Mesodermal cell (in vitro differentiated cells): ENCODE results near the gene C6orf141. TPM values are rescaled to one million over a fixed set of nuclear protein-coding genes. Genes with fewer than 3 reads are reported as not detected.

Source experiments
- H3K27ac ChIP-seq: 2 replicates; pipeline ENCODE4 v1.7.0; 2013; ENCODE audit warnings: mild to moderate bottlenecking, low read depth, low read length, moderate library complexity; ENCODE audit not compliant: severe bottlenecking
- H3K36me3 ChIP-seq: 2 replicates; pipeline ENCODE4 v1.7.1; 2013; ENCODE audit warnings: mild to moderate bottlenecking, low read length, moderate library complexity; ENCODE audit not compliant: control insufficient read depth, insufficient read depth
- H3K4me1 ChIP-seq: one replicate; pipeline ENCODE4 v1.7.1; 2013; ENCODE audit warnings: mild to moderate bottlenecking, low read length; ENCODE audit not compliant: insufficient read depth, control insufficient read depth, poor library complexity, severe bottlenecking
- H3K4me3 ChIP-seq: 2 replicates; pipeline ENCODE4 v1.7.0; 2013; ENCODE audit warnings: low read length, control low read depth, mild to moderate bottlenecking; ENCODE audit not compliant: insufficient read depth, poor library complexity, severe bottlenecking; ENCODE audit errors: extremely low read depth
- H3K9me3 ChIP-seq: 2 replicates; pipeline ENCODE4 v1.7.1; 2013; ENCODE audit warnings: mild to moderate bottlenecking, low read length, moderate library complexity; ENCODE audit not compliant: control insufficient read depth
- WGBS, 2 experiments: methylation state at CpG; one replicate each; pipeline ENCODE4 v1.1.5; 2013; ENCODE audit warnings: missing lambda C conversion rate in 2 of 2; ENCODE audit not compliant: insufficient coverage in 2 of 2; 5-methylcytosine and 5-hydroxymethylcytosine counted together
- polyA plus RNA-seq, 2 experiments: library from polyadenylated mRNA; stranded (reverse); fragments of 50-300 nt; gene quantifications; one replicate each; pipeline ENCODE4 v1.2.3, GENCODE V29; 2013

C6orf141 gene
- 6.4 TPM for polyA plus RNA-seq (2013, experiment 1 of 2)
- polyA plus RNA-seq (2013, experiment 2 of 2): 8.9 TPM

DNA sequence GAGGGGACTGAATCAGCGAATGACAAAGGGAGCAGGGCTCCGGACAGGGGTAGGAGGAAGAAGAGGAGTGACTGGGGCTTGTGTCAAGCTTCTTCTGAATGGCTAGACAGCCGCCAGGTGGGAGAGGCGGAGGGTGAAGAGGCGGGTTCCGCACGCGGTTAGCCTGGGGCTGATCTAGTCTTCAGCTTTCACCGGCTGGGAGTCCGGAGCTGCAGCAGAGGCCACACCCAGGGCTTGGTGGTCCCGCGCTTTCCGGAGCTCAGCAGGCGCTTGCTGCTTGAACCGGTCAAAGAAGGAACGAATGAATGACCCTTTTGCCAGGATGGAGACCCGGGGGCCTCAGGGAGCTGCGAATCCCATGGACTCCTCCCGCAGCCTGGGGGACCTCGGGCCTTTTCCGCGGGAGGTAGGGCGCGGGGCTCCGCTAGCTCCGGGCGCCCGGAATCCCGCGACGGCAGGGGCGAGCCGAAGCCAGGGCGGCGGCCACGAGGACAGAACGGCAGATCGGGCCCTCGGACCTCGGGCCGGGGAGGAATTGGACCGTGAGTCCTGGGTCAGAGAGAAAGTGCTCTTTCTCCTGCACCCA lies at the start of gene C6orf141:
Gene C6orf141, plus strand, starts transcription at position 177 of the 586 bp plus-strand sequence. Its CDS starts 125 bp downstream, at position 302.
- peak within 1 kb of the TSS; percentile 36 for H3K4me3 ChIP-seq
- peaks cover 9% of the 10 kb centered on the region for H3K4me1 ChIP-seq
- WGBS, 2 experiments: 0 to 1% methylated on average over 40 of the region's 42 CpGs
- no peaks in the 10 kb centered on the region for H3K9me3 ChIP-seq
- H3K36me3 ChIP-seq: no peaks in the 10 kb centered on the region
- no peak within 1 kb of the TSS for H3K27ac ChIP-seq

DNA sequence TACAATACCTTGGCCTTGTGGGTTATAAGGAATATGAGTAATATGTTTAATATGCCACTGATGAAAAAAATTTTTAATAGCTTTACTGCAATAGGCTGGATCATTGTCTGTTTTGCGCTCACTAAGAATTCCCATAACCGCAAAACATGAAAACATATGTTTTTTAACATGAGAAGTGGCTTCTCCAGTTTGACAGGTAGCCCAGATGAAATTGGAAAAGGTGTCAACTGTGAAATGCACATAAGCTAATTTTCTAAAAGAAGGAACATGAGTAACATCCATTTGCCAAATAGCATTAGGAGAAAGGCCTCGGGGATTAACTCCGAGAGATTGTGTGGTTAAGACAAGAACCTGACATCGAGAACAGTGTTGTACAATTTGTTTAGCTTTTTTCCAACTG lies 45.8 kb upstream of the C6orf141 start:
- H3K27ac ChIP-seq: no peak overlapping the region
- WGBS, 2 experiments: 87 to 90% methylated on average over 3 to 5 of the region's 5 CpGs

DNA sequence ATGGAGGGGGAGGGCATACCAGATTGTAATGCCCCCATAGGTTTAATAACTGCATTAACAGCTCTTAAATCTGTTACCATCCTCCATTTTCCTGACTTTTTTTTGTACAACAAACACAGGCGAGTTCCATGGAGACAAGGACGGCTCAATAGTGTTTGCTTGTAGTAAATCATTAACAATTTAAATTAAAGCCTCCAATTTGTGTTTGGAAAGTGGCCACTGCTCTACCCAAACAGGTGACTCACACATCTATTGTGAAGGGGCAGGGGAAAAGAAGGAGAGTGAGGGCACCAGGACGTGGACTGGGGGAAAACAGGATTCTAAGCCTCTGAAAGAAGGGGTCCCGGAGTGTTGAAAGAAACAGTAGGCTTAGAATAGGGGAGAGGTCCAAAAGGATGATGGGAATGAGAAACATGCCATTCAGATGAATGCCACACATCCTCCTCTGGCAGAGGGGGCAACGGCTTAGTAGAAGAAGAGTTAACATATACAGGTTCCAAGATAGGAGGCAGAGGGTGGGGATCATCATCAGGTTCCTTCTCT lies 43.8 kb upstream of the C6orf141 start:
- no peaks in the 10 kb centered on the region for H3K36me3 ChIP-seq
- no peaks in the 10 kb centered on the region for H3K9me3 ChIP-seq
- 100% methylated on average over 1 of the region's 5 CpGs for WGBS, 2 experiments
- H3K4me3 ChIP-seq: no peak overlapping the region
- H3K4me1 ChIP-seq: no peaks in the 10 kb centered on the region
- H3K27ac ChIP-seq: no peak overlapping the region

More for the DNA sequence above, 45.8 kb upstream of the C6orf141 start:
- Histone ChIP-seq H3K9me3 (no peaks in the 10 kb centered on the region), H3K4me3 (no peak overlapping the region), H3K36me3 (no peaks in the 10 kb centered on the region), H3K4me1 (no peaks in the 10 kb centered on the region)

DNA sequence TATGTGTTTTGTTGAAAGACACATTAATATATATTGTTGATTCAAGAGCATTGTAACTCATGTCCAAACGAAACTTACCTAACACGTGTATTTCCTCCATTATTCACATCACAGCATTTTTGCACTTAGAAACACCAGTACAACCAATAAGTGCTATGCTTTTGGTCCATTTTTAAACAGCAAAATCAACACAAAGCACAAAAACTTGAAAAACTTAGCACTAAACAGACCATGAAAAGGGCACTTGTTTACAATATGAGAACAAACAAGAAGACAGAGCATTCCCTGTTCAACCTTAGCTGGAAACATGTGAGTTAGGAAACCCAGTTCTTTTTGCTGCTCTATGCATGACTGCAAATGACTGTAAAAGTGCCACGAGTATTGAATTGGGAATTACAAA lies 41.1 kb upstream of the C6orf141 start:
- no peak overlapping the region for H3K4me3 ChIP-seq
- H3K27ac ChIP-seq: no peak overlapping the region
- WGBS, 2 experiments: 83% methylated on average over 2 of the region's 3 CpGs; no CpG with 5 or more reads in 1 of the 2 experiments
- H3K9me3 ChIP-seq: no peaks in the 10 kb centered on the region
- H3K36me3 ChIP-seq: no peaks in the 10 kb centered on the region
- no peaks in the 10 kb centered on the region for H3K4me1 ChIP-seq

DNA sequence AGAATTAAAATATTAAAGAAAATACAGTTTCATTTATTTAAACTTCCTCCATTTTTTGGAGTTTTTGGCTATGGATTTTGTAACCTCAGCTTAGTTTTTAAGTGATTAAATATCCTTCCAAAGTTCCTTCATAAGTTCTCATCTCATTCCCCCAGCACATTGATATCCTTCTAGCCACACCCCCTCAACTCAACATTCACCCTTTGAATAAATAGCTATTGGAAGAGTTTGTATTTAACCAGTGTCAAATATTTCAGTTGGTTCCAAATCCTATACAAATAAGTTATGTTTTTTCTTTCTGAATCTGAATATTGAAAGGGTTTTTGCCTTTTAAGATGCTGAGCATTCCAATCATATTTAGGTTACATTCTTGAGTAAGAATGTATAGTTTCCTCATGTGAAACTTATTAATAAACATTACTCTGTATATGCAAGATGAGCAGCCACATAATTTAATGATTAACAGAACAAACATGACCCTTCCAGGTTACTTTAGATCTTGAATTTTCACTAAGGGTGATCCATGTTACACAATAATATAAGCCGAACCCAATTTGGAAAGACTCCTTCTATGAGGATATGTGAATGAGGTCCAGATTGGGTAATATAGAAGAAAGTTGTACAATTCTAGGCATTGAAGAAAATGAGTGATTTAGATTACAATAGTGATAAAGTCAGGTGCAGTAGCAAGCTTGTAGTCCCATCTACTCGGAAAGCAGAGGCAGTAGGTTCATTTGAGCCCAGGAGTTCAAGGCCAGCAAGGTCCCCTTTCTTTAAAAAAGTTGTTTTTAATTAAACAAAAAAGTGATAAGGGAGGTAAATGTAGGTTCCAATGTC lies 37.1 kb upstream of the C6orf141 start:
- H3K9me3 ChIP-seq: no peaks in the 10 kb centered on the region
- 100% methylated on average over 1 of the region's 2 CpGs for WGBS, 2 experiments
- H3K36me3 ChIP-seq: no peaks in the 10 kb centered on the region
- no peak overlapping the region for H3K4me3 ChIP-seq
- H3K4me1 ChIP-seq: no peaks in the 10 kb centered on the region
- H3K27ac ChIP-seq: no peak overlapping the region

DNA sequence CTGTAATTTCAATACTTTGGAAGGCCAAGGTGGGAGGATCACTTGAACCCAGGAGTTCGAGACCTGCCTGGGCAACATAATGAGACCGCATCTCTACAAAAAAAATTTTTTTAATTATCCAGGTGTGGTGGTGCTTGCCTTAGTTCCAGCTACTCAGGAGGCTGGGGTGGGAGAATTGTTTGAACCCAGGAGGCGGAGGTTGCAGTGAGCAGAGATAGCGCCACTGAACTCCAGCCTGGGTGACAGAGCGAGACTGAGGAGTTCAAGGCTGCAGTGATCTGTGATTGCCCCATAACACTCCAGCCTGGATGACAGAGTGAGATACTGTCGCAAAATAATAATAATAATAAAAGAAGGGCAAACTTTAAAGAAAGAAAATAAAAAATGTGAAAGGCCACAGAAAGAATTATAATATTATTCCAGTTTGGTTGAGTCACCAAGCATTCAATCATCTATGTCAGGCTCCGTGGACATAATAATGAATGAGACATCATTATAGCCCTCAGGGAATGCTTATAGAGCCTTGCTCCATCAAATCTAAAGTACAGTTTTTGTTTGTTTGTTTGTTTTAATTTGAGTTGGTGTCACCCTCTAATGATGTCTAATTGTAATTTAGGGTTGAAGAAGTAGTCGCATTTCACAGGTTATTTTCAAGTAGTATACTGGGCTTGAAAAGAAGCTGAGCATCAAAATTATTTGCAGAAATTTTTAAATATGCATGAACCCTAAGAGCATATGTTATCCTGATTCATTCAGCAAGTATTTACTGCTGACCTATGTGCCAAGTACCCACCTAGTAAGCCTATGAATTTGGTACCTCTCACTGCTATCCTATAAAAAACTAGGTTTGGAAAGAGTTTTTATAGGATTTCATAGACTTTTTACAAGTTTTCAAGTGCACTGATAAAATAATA lies 35.6 kb upstream of the C6orf141 start:
- Histone ChIP-seq H3K9me3 (no peaks in the 10 kb centered on the region), H3K27ac (no peak overlapping the region), H3K4me3 (no peak overlapping the region), H3K4me1 (no peaks in the 10 kb centered on the region), H3K36me3 (no peaks in the 10 kb centered on the region)
- WGBS, 2 experiments: 100% methylated on average over 1 of the region's 8 CpGs

DNA sequence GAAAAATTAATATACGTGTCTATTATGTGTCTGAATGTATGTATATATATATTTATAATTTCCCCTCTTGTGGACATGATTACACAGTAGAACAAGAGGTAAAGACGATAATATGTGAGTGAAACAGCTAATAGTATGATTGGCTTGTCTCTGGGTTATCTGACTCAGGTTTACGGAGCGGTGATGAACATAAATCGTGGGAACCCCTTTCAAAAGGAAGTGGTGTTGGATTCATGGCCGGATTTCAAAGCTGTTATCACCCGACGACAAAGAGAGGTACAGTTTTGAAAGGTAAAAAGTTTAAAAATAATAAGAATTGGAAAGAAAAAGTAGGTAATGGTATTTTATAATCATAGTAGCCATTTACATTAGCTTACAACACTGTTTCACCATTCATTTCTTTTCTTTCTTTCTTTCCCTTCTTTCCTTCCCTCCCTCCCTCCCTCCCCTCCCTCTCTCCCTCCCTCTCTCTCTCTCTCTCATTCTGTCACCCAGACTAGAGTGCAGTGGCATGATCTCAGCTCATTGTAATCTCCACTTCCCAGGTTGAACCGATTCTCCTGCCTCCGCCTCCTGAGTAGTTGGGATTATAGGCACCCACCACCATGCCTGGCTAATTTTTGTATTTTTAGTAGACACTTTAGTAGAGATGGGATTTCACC lies 34.9 kb upstream of the C6orf141 start:
- Histone ChIP-seq H3K9me3 (no peaks in the 10 kb centered on the region), H3K36me3 (no peaks in the 10 kb centered on the region), H3K27ac (no peak overlapping the region), H3K4me1 (no peaks in the 10 kb centered on the region), H3K4me3 (no peak overlapping the region)
- 91 to 92% methylated on average over 4 of the region's 10 CpGs for WGBS, 2 experiments

DNA sequence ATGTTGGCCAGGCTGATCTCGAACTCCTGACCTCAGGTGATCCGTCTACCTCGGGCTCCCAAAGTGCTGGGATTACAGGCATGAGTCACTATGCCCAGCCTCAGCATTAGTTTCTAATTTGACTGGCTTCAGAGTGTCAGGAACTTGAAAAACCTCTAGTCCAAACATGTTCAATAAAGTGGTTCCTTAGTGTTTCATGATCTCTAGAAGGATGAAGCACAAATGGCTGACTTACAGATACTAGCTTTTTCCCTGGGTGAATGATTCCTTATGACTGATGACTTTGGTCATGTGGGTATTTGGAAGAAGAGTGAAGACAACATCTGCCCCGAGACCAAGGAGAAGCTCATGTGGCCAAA lies 34.3 kb upstream of the C6orf141 start:
- 84 to 85% methylated on average over 3 to 4 of the region's 4 CpGs for WGBS, 2 experiments
- no peaks in the 10 kb centered on the region for H3K4me1 ChIP-seq
- no peaks in the 10 kb centered on the region for H3K36me3 ChIP-seq
- no peaks in the 10 kb centered on the region for H3K9me3 ChIP-seq
- H3K27ac ChIP-seq: no peak overlapping the region
- H3K4me3 ChIP-seq: no peak overlapping the region

DNA sequence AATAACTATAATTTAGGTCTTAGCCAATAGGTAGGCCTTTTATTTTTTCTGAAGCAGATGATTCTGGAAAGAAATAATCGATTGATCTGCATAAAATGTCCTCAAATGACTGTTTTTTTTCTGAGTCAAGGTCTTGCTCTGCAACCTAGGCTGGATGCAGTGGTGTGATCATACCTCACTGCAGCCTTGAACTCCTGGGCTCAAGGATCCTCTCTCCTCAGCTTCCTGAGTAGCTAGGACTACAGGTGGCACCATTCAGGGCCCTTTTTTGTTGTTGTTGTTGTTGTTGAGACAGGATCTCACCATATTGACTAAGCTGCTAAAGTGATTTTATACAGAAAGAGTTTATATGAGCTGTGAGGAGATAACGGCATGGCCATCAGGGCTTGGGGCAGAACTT lies 32.5 kb upstream of the C6orf141 start:
- Histone ChIP-seq H3K36me3 (no peaks in the 10 kb centered on the region), H3K4me1 (no peaks in the 10 kb centered on the region), H3K4me3 (no peak overlapping the region), H3K27ac (no peak overlapping the region), H3K9me3 (no peaks in the 10 kb centered on the region)
- WGBS, 2 experiments: 93 to 95% methylated on average over 2 of the region's 2 CpGs

DNA sequence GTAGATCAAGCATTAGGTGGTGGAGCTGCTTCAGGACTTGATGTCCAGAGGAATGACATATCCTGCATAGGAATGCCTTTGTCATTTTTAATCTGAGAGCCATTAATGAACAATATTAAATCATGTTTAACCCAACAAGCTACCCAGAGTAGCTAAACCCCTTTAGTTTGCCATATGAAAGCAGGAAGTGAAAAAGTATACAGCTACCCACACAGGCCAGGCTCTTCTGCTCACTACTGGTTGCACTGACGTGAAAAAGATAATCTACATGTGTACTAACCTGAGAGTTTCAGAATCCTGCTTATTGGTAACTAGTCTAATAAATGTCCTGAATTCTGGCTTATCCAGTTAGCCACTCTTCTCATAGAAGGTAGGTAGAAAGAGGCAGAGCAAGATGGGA lies 30.8 kb upstream of the C6orf141 start:
- Histone ChIP-seq H3K27ac (no peak overlapping the region), H3K36me3 (no peaks in the 10 kb centered on the region), H3K4me1 (no peaks in the 10 kb centered on the region), H3K9me3 (no peaks in the 10 kb centered on the region), H3K4me3 (no peak overlapping the region)
- 83% methylated on average over 1 of the region's 1 CpG; no CpG with 5 or more reads in 1 of the 2 experiments for WGBS, 2 experiments
